T-helper 1 cell (primary cell): ENCODE measurements around the gene FARS2.
A peak's percentile ranks its signal among the peaks of the same experiment; 100 is the strongest.
"Not testable (repeated sequence)": the region's sequence is repeated elsewhere in the genome, so short reads cannot be mapped to it uniquely, and the experiment has no call there.

Source experiments
- DNase-seq, 5 donors: peaks; one replicate each; pipeline ENCODE4 v3.0.0-alpha.2; 2012 to 2020

FARS2 gene

GRCh38 chr6:5673019-5673790, 411.9 kb downstream of the FARS2 start:
- DNase-seq = no peak

GRCh38 chr6:5674141-5674540, 412.8 kb downstream of the FARS2 start:
- no peak for DNase-seq

GRCh38 chr6:5674721-5675120, 413.4 kb downstream of the FARS2 start:
- DNase-seq = no peak

- no peak for DNase-seq
Observed at GRCh38 chr6:5676701-5677100, 415.4 kb downstream of the FARS2 start.

GRCh38 chr6:5677219-5678000, 416.1 kb downstream of the FARS2 start:
- no peak for DNase-seq

- DNase-seq = no peak
Observed at GRCh38 chr6:5679270-5679669, 418.0 kb downstream of the FARS2 start.

GRCh38 chr6:5679691-5680090, 418.4 kb downstream of the FARS2 start:
- no peak for DNase-seq

GRCh38 chr6:5680095-5680494, 418.8 kb downstream of the FARS2 start:
- no peak for DNase-seq

- no peak for DNase-seq
Observed at GRCh38 chr6:5681480-5681879, 420.2 kb downstream of the FARS2 start.

- no peak for DNase-seq
Observed at GRCh38 chr6:5682530-5682929, 421.2 kb downstream of the FARS2 start.

GRCh38 chr6:5683747-5684146, 422.4 kb downstream of the FARS2 start:
- not testable (repeated sequence) for DNase-seq

GRCh38 chr6:5684320-5685053, 423.2 kb downstream of the FARS2 start:
- no peak for DNase-seq

GRCh38 chr6:5693225-5694145, 432.2 kb downstream of the FARS2 start:
- DNase-seq = no peak

GRCh38 chr6:5695260-5696245, 434.2 kb downstream of the FARS2 start:
- no peak for DNase-seq

- DNase-seq = no peak
Observed at GRCh38 chr6:5697508-5697907, 436.2 kb downstream of the FARS2 start.

GRCh38 chr6:5698318-5698717, 437.0 kb downstream of the FARS2 start:
- DNase-seq = no peak

GRCh38 chr6:5699064-5699463, 437.8 kb downstream of the FARS2 start:
- DNase-seq = peak in 1 of 5 donors; percentile 40

GRCh38 chr6:5701174-5701573, 439.9 kb downstream of the FARS2 start:
- no peak for DNase-seq

- DNase-seq = no peak
Observed at GRCh38 chr6:5704708-5705107, 443.4 kb downstream of the FARS2 start.

- DNase-seq = no peak
Observed at GRCh38 chr6:5705252-5705651, 443.9 kb downstream of the FARS2 start.
